ENCODE results near the gene TRIM2. TPM values are rescaled to one million over a fixed set of nuclear protein-coding genes. Genes with fewer than 3 reads are reported as not detected.
A peak's percentile ranks its signal among the peaks of the same experiment; 100 is the strongest.

TRIM2 gene
- total RNA-seq, 4 donors from 2014 or later = 71.8 to 124 (median 95.3) TPM

GRCh38 chr4:153322791-153323190 is 118.5 kb downstream of the TRIM2 start:
- intact Hi-C loops (cut with DNase I; ENCODE audit: low total_unique reads) = loop anchor here (5.0 kb wide), 1 partner anchor 180 kb away; no protein-coding TSS in a partner anchor
- no peak for DNase-seq

DNA sequence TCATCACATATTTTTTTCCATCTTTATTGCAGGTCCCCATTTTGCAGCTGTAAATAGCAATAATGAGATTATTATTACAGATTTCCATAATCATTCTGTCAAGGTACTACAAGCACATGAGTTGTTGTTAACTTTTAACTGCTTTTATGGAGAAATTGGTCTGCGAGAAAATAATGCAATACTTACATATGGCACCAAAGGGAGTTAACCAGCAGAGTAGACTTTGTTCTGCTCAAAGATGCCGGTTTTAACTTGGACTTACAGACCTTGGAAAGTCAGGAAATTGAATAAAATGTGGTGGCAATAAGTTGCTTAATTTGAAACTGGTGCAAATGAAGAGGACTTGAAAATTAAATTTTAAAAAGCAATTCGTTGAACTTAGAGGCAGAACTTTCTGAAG is 119.8 kb downstream of the TRIM2 start:
- in situ Hi-C loops (cut with MboI; ENCODE audit: low pct_ligation_motif_present in 1 of 4, low pct_unique_long_range_greater_than_20kb in 1 of 4, low sequenced_read_pairs in 3 of 4) (loop anchor here in 3 of 4 donors (5.0 to 25.0 kb wide), 3 partner anchors 179 to 187 kb away; no protein-coding TSS in a partner anchor), intact Hi-C loops (cut with DNase I; ENCODE audit: low total_unique reads) (loop anchor here (5.0 kb wide), 1 partner anchor 182 kb away; no protein-coding TSS in a partner anchor)
- TF ChIP-seq POLR2AphosphoS5 (IDR thresholded peaks at IDR 0.05) = no peak
- no peak for TF ChIP-seq EP300 (IDR thresholded peaks at IDR 0.05; ENCODE audit: low read depth)
- no peak for TF ChIP-seq POLR2A (IDR thresholded peaks at IDR 0.05)
- TF ChIP-seq, protein P1, sequence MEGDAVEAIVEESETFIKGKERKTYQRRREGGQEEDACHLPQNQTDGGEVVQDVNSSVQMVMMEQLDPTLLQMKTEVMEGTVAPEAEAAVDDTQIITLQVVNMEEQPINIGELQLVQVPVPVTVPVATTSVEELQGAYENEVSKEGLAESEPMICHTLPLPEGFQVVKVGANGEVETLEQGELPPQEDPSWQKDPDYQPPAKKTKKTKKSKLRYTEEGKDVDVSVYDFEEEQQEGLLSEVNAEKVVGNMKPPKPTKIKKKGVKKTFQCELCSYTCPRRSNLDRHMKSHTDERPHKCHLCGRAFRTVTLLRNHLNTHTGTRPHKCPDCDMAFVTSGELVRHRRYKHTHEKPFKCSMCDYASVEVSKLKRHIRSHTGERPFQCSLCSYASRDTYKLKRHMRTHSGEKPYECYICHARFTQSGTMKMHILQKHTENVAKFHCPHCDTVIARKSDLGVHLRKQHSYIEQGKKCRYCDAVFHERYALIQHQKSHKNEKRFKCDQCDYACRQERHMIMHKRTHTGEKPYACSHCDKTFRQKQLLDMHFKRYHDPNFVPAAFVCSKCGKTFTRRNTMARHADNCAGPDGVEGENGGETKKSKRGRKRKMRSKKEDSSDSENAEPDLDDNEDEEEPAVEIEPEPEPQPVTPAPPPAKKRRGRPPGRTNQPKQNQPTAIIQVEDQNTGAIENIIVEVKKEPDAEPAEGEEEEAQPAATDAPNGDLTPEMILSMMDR (IDR thresholded peaks at IDR 0.05) = no peak
- H3K9me3 ChIP-seq = no peaks in the 10 kb centered on the region
- H3K27ac ChIP-seq = no peak overlapping the region
- WGBS, 2 donors (ENCODE audit: low coverage in 1 of 2) = 74 to 76% methylated on average over 3 of the region's 3 CpGs
- no peaks in the 10 kb centered on the region for H3K27me3 ChIP-seq
- DNase-seq = no peak
- H3K36me3 ChIP-seq = peaks cover 0 to 18% (median 7%) of the 10 kb centered on the region in 4 donors
- no peaks in the 10 kb centered on the region for H3K4me1 ChIP-seq
- no peak overlapping the region for H3K4me3 ChIP-seq

More at GRCh38 chr4:153322791-153323190, 118.5 kb downstream of the TRIM2 start:
- WGBS, 2 donors (ENCODE audit: low coverage in 1 of 2) = 66 to 74% methylated on average over 4 to 6 of the region's 6 CpGs
- H3K4me3 ChIP-seq = no peak overlapping the region
- TF ChIP-seq POLR2AphosphoS5 (IDR thresholded peaks at IDR 0.05) (no peak), EP300 (IDR thresholded peaks at IDR 0.05; ENCODE audit: low read depth) (no peak), POLR2A (IDR thresholded peaks at IDR 0.05) (no peak)
- TF ChIP-seq, protein P1 (IDR thresholded peaks at IDR 0.05) = no peak
- H3K27me3 ChIP-seq = no peaks in the 10 kb centered on the region
- in situ Hi-C loops (cut with MboI; ENCODE audit: low pct_ligation_motif_present in 1 of 4, low pct_unique_long_range_greater_than_20kb in 1 of 4, low sequenced_read_pairs in 3 of 4) = loop anchor here in 3 of 4 donors (5.0 to 25.0 kb wide), 3 partner anchors 178 to 185 kb away; no protein-coding TSS in a partner anchor
- no peaks in the 10 kb centered on the region for H3K4me1 ChIP-seq
- no peak overlapping the region for H3K27ac ChIP-seq
- H3K36me3 ChIP-seq = peaks cover 0 to 18% (median 7%) of the 10 kb centered on the region in 4 donors
- H3K9me3 ChIP-seq = no peaks in the 10 kb centered on the region

GRCh38 chr4:153325558-153325957 is 121.3 kb downstream of the TRIM2 start:
- 91% methylated on average over 2 of the region's 2 CpGs; no CpG with 5 or more reads in 1 of the 2 donors for WGBS, 2 donors (ENCODE audit: low coverage in 1 of 2)
- no peak for DNase-seq
- intact Hi-C loops (cut with DNase I; ENCODE audit: low total_unique reads) (no loop called here), in situ Hi-C loops (cut with MboI; ENCODE audit: low pct_ligation_motif_present in 1 of 4, low pct_unique_long_range_greater_than_20kb in 1 of 4, low sequenced_read_pairs in 3 of 4) (loop anchor here in 2 of 4 donors (10.0 to 25.0 kb wide), 2 partner anchors 181 to 262 kb away; no protein-coding TSS in a partner anchor)
- Histone ChIP-seq H3K27me3 (no peaks in the 10 kb centered on the region), H3K4me1 (no peaks in the 10 kb centered on the region), H3K27ac (no peak overlapping the region), H3K4me3 (no peak overlapping the region), H3K36me3 (peaks cover 0 to 26% (median 12%) of the 10 kb centered on the region in 4 donors), H3K9me3 (no peaks in the 10 kb centered on the region)
- TF ChIP-seq POLR2A (IDR thresholded peaks at IDR 0.05) (no peak), EP300 (IDR thresholded peaks at IDR 0.05; ENCODE audit: low read depth) (no peak), POLR2AphosphoS5 (IDR thresholded peaks at IDR 0.05) (no peak)
- TF ChIP-seq, protein P1 (IDR thresholded peaks at IDR 0.05) = no peak

GRCh38 chr4:153326513-153326912 is 122.3 kb downstream of the TRIM2 start:
- no peaks in the 10 kb centered on the region for H3K9me3 ChIP-seq
- H3K4me3 ChIP-seq = no peak overlapping the region
- H3K27ac ChIP-seq = no peak overlapping the region
- DNase-seq = peak; percentile 16
- no peaks in the 10 kb centered on the region for H3K4me1 ChIP-seq
- in situ Hi-C loops (cut with MboI; ENCODE audit: low pct_ligation_motif_present in 1 of 4, low pct_unique_long_range_greater_than_20kb in 1 of 4, low sequenced_read_pairs in 3 of 4) = loop anchor here in 2 of 4 donors (10.0 to 25.0 kb wide), 2 partner anchors 182 to 261 kb away; no protein-coding TSS in a partner anchor
- WGBS, 2 donors (ENCODE audit: low coverage in 1 of 2) = 78 to 81% methylated on average over 6 to 11 of the region's 11 CpGs
- intact Hi-C loops (cut with DNase I; ENCODE audit: low total_unique reads) = no loop called here
- peaks cover 0 to 35% (median 9%) of the 10 kb centered on the region in 4 donors for H3K36me3 ChIP-seq
- no peaks in the 10 kb centered on the region for H3K27me3 ChIP-seq
- TF ChIP-seq EP300 (IDR thresholded peaks at IDR 0.05; ENCODE audit: low read depth) (no peak), POLR2A (IDR thresholded peaks at IDR 0.05) (no peak), POLR2AphosphoS5 (IDR thresholded peaks at IDR 0.05) (no peak)
- TF ChIP-seq, protein P1 (IDR thresholded peaks at IDR 0.05) = no peak

Data from transverse colon (tissue), 4 donors.